Panc1 (cell line): ENCODE measurements around the gene PNPLA2.

Source experiments
- CTCF ChIP-seq: fragments of 450-650 bp; IDR thresholded peaks from 2 replicates; pipeline ENCODE4 v1.5.1; 2017; ENCODE audit warnings: mild to moderate bottlenecking
- REST ChIP-seq, 2 experiments: IDR thresholded peaks; 2 replicates each; pipeline ENCODE4 v1.6.1; 2011 to 2012; ENCODE audit warnings: low read depth in 2 of 2, control low read depth in 1 of 2, low read length in 1 of 2, mild to moderate bottlenecking in 1 of 2, moderate library complexity in 1 of 2; ENCODE audit not compliant: insufficient read depth in 1 of 2

GRCh38 chr11:831118-831864 lies 12.6 kb downstream of the PNPLA2 start:
- TF ChIP-seq REST (IDR thresholded peaks at IDR 0.05; ENCODE audit: insufficient read depth in 1 of 2, low read depth in 2 of 2, low read length in 1 of 2) (no peak), CTCF (no peak)
